ENCODE measurements around the gene TMEM52.

GRCh38 chr1:1879942-1880341, 39.1 kb downstream of the TMEM52 start:
- no peak for TF ChIP-seq POLR2A (IDR thresholded peaks at IDR 0.05)
- TF ChIP-seq CTCF (IDR thresholded peaks at IDR 0.05) = no peak
